Measurements from ENCODE around the gene ZNF628.

ZNF628 gene

DNA sequence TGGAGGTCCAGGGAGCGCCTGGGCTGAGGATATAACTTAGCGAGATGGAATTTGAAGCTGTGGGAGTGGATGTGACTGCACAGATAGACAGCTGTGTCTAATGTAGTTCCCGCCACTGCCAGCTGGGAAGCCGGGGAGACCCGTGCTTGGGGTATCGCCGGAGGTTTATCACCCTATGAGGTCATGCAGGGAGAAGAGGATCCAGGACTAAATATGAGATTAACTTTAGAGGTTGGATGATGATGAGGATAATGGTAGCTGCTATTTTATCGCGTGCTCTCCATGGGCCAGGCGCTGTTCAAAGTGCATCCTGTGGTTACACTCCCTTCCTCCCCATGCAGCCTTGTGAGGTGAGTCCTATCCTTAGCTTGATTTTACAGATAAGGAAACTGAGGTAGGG lies 31.7 kb downstream of the ZNF628 start:
- no peak overlapping the region for H3K4me3 ChIP-seq (ENCODE audit: control insufficient read depth, low read depth, low read length)
- TF ChIP-seq, protein P1, sequence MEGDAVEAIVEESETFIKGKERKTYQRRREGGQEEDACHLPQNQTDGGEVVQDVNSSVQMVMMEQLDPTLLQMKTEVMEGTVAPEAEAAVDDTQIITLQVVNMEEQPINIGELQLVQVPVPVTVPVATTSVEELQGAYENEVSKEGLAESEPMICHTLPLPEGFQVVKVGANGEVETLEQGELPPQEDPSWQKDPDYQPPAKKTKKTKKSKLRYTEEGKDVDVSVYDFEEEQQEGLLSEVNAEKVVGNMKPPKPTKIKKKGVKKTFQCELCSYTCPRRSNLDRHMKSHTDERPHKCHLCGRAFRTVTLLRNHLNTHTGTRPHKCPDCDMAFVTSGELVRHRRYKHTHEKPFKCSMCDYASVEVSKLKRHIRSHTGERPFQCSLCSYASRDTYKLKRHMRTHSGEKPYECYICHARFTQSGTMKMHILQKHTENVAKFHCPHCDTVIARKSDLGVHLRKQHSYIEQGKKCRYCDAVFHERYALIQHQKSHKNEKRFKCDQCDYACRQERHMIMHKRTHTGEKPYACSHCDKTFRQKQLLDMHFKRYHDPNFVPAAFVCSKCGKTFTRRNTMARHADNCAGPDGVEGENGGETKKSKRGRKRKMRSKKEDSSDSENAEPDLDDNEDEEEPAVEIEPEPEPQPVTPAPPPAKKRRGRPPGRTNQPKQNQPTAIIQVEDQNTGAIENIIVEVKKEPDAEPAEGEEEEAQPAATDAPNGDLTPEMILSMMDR (conservative IDR thresholded peaks at IDR 0.05; ENCODE audit: control insufficient read depth, insufficient read depth, low read depth, low read length): no peak
- DNase-seq (ENCODE audit: low read depth): no peak

DNA sequence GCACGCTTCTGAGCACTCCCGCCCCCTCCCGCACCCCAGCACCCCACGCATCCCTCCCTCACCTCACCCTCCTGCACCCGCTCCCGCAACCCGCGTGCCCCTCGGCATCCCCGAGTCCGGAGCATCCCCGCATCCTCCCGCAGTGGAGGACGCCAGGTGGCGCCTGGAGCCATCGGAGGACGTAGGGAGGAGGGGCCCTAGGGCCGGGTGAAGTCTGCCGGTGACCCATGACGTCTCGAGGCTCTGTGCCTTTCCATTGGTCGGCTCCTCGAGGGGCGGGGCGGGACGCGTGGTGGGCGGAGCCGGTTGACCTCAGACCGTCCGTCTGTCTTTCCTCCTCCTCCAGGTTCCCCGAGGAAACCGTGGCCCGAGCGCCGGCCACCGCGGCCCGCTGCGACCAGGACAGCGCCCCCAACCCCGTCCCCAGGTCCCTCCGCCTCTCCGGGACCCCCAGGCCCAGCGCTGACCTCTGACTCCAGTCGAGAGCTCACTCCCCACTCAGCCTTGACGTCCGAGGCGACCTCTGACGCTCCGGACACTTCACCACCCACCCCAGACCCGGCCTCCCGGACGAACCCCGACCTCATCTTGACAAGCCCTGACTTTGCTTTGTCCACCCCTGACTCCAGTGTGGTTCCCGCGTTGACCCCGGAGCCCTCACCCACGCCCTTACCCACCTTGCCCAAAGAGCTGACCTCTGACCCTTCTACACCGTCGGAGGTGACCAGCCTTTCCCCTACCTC lies 40.6 kb downstream of the ZNF628 start:
- TF ChIP-seq, protein P1 (conservative IDR thresholded peaks at IDR 0.05; ENCODE audit: control insufficient read depth, insufficient read depth, low read depth, low read length): peak; percentile 82
- peak overlapping the region; percentile 22 for H3K4me3 ChIP-seq (ENCODE audit: control insufficient read depth, low read depth, low read length)
- peak; percentile 91 for DNase-seq (ENCODE audit: low read depth)

DNA sequence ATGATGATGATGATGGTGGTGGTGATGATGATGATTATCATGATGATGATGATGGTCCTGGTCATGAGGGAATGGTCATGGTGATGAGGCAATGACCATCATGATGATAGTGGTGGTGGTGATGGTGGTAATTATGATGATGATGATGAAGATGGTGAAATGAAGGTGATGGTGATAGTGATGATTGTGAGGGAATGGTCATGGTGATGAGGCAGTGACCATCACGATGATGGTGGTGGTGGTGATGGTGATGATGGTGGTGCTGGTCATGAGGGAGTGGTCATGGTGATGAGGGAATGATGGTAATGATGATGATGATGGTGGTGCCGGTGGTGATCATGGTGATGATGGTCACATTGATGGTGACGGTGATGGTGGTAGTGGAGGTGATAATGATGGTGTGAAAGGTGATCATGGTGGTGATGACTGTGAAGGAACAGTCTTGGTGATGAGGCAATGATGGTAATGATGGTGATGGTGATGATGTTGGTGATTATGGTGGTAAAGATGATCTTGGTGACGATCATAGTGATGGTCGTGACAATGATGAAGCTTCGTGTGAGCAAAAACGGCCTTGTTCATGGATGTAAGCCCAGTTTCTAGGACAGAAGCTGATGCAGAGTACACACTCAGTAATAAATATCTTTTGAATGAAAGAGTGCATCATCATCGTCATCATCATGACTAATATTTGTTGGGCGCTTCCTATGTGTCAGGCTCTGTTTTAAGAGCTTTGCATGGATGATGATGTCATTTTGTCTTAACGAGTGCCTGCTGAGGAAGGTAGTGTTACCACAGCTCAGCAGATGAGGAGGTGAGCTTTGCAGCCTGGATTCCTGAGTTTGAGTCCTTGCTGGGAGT lies 43.3 kb downstream of the ZNF628 start:
- peak; percentile 97 for DNase-seq (ENCODE audit: low read depth)
- no peak overlapping the region for H3K4me3 ChIP-seq (ENCODE audit: control insufficient read depth, low read depth, low read length)
- TF ChIP-seq, protein P1 (conservative IDR thresholded peaks at IDR 0.05; ENCODE audit: control insufficient read depth, insufficient read depth, low read depth, low read length): no peak

DNA sequence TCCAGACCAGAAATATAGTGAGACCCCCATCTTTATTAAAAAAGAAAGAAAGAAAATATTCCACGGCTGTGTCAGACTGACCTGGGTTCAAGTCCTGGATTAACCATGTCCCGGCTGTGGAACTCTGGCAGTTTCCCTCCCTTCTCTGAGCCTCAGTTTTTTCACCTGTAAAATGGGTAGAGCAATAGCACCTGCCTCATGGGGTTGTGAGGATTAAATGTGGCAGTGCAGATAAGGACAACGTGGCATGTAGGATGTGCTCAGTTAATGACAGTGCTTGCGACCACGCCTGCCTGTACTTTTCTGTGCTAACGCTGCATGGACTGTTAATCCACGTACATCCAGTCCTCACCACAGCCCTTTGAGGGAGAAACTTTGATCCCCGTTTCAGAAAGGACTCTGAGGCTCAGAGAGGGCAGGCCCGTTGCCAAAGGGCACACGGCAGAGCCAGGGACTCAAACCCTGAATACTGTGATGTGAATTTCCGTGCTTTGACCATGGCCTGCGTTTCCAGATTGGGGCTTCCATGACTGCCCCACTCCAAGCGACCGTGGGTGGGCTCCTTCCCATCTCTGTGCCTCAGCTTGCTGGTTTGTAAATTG lies 44.4 kb downstream of the ZNF628 start:
- no peak for DNase-seq (ENCODE audit: low read depth)
- TF ChIP-seq, protein P1 (conservative IDR thresholded peaks at IDR 0.05; ENCODE audit: control insufficient read depth, insufficient read depth, low read depth, low read length): no peak
- no peak overlapping the region for H3K4me3 ChIP-seq (ENCODE audit: control insufficient read depth, low read depth, low read length)

DNA sequence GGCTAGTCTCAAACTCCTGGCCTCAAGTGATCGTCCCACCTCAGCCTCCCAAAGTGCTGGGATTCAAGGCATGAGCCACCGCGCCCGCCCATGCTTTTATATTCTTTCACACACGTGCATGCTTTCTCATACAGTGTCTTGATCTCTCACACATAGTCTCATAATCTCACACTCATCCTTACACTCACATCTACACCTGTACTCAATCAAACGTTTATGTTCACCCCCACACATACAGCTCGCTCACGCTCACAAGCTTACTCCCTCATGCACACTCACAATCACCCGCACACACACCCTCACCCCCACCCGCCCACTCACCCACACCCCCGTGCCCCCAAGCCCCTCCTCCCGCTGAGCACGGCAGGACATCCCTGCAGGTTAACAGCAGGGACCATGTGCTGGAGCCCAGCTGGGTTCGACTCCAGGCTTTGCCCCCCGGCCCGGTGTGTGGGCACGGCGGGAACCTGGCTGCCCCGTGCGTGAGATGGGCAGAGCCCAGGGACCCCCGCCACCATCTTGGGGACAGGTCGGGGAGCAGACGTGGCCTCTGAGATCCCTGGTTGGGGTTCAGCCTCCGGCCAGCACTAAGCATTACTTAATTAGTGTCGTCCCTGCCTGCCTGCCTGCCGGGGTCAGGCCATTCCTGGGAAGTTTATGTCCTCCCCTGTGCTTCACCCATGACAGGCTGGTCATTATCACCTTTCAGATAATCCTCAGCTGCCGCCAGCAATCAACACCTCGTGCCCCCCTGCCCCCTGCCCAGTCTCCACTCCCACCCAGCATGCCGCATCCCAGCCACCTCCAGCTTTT lies 49.1 kb downstream of the ZNF628 start:
- TF ChIP-seq, protein P1 (conservative IDR thresholded peaks at IDR 0.05; ENCODE audit: control insufficient read depth, insufficient read depth, low read depth, low read length): no peak
- no peak for DNase-seq (ENCODE audit: low read depth)
- H3K4me3 ChIP-seq (ENCODE audit: control insufficient read depth, low read depth, low read length): no peak overlapping the region
